ENCODE results near the gene MAOA.
"Not testable (repeated sequence)": the region's sequence is repeated elsewhere in the genome, so short reads cannot be mapped to it uniquely, and the experiment has no call there.

Gene MAOA

DNA sequence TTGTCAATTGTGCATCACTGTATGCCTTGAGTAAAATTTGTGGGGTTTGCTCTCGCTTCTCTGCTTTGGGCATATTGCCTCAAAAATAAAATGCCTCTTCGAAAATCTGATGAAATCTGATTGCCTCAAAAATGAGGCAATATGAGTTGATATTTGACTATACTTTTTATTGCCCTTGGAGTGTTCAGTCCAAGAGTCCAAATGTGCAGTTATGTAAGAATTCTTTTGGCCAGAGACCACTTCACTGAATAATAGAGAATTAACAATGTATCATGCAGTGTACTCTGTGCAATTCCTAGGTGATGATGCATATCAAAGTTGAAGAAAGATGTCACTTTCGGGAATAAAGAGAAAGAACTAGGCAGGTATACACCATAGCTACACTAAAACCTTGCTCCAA lies 8.6 kb downstream of the MAOA start:
- Histone ChIP-seq H3K9me3 (ENCODE audit: low read length) (no peaks in the 10 kb centered on the region), H3K36me3 (ENCODE audit: insufficient read depth, low read length) (no peaks in the 10 kb centered on the region), H3K4me3 (ENCODE audit: low read depth in 1 of 2, low read length in 2 of 2) (no peak overlapping the region), H3K4me1 (ENCODE audit: insufficient read depth, low read length) (peaks cover 4% of the 10 kb centered on the region), H3K27me3 (ENCODE audit: control insufficient read depth in 1 of 2, insufficient read depth in 2 of 2, low read length in 2 of 2) (no peaks in the 10 kb centered on the region), H3K27ac (ENCODE audit: low read depth, low read length) (no peak overlapping the region), H3K9ac (ENCODE audit: low read length) (no peak overlapping the region)

DNA sequence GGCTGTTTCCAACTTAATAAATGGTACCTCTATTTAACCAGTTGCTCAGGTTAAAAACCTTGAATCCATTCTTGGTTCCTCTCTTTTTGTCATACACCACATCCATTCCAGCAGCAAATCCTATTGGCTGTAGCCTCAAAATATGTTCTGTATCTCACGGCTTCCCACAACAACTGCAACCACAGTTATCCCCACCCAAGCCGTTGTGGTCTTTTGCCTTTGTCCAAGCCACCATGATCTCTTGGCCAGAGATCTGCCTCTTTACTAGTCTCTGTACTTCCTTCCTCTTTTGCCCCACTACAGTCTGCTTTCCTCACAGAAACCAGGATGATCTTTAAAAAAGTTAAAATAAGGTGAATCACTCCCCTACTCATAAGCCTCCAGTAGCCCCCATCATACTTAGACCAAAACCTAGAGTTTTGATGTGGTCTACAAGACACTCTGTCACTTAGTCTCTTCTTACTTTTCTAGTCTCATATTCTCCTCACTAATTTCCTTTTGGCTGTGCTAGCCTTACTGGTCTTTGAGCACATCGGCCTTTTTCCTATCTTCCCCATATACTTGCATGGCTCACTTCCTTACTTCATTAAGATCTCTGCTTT lies 10.3 kb downstream of the MAOA start:
- Histone ChIP-seq H3K9ac (ENCODE audit: low read length) (no peak overlapping the region), H3K4me1 (ENCODE audit: insufficient read depth, low read length) (peaks cover 4% of the 10 kb centered on the region), H3K4me3 (ENCODE audit: low read depth in 1 of 2, low read length in 2 of 2) (no peak overlapping the region), H3K27me3 (ENCODE audit: control insufficient read depth in 1 of 2, insufficient read depth in 2 of 2, low read length in 2 of 2) (no peaks in the 10 kb centered on the region), H3K27ac (ENCODE audit: low read depth, low read length) (no peak overlapping the region), H3K9me3 (ENCODE audit: low read length) (no peaks in the 10 kb centered on the region), H3K36me3 (ENCODE audit: insufficient read depth, low read length) (no peaks in the 10 kb centered on the region)

DNA sequence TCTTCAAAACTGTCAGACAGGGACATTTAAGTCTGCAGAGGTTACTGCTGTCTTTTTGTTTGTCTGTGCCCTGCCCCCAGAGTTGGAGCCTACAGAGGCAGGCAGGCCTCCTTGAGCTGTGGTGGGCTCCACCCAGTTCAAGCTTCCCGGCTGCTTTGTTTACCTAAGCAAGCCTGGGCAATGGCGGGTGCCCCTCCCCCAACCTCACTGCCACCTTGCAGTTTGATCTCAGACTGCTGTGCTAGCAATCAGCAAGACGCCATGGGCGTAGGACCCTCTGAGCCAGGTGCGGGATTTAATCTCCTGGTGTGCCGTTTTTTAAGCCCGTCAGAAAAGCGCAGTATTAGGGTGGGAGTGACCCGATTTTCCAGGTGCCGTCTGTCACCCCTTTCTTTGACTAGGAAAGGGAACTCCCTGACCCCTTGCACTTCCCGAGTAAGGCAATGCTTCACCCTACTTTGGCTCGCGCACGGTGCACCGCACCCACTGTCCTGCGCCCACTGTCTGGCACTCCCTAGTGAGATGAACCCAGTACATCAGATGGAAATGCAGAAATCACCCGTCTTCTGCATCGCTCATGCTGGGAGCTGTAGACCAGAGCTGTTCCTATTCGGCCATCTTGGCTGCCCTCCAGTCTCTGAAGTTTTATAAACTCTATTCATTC lies 20.0 kb downstream of the MAOA start:
- H3K9me3 ChIP-seq (ENCODE audit: low read length); H3K36me3 ChIP-seq (ENCODE audit: insufficient read depth, low read length); H3K27me3 ChIP-seq (ENCODE audit: control insufficient read depth in 1 of 2, insufficient read depth in 2 of 2, low read length in 2 of 2); H3K4me3 ChIP-seq (ENCODE audit: low read depth in 1 of 2, low read length in 2 of 2); H3K27ac ChIP-seq (ENCODE audit: low read depth, low read length); H3K9ac ChIP-seq (ENCODE audit: low read length): not testable (repeated sequence)
- peaks cover 19% of the 10 kb centered on the region for H3K4me1 ChIP-seq (ENCODE audit: insufficient read depth, low read length)

GRCh38 chrX:43676971-43677572 lies 21.0 kb downstream of the MAOA start:
- Histone ChIP-seq H3K27me3 (ENCODE audit: control insufficient read depth in 1 of 2, insufficient read depth in 2 of 2, low read length in 2 of 2) (no peaks in the 10 kb centered on the region), H3K27ac (ENCODE audit: low read depth, low read length) (no peak overlapping the region), H3K9ac (ENCODE audit: low read length) (no peak overlapping the region), H3K36me3 (ENCODE audit: insufficient read depth, low read length) (no peaks in the 10 kb centered on the region), H3K4me1 (ENCODE audit: insufficient read depth, low read length) (peaks cover 19% of the 10 kb centered on the region), H3K4me3 (ENCODE audit: low read depth in 1 of 2, low read length in 2 of 2) (no peak overlapping the region), H3K9me3 (ENCODE audit: low read length) (no peaks in the 10 kb centered on the region)

DNA sequence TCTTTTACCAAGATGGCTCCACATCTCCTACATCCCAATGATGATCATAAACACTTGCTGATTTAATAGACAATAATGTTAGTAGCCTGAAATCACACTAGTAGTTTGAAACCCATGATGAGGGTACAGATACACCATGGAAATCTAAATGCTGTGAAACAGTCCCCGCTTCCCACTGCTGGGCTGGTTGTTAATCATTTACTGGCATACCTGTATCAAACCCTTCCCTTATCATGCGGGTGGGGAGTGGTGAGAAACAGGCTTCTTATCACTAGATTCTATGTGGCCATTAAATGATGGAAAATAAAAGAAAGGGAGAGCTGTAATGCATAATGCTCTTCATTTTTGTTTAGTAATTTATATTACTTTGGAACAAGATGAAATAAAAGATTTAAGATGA lies 21.9 kb downstream of the MAOA start:
- Histone ChIP-seq H3K36me3 (ENCODE audit: insufficient read depth, low read length) (no peaks in the 10 kb centered on the region), H3K27me3 (ENCODE audit: control insufficient read depth in 1 of 2, insufficient read depth in 2 of 2, low read length in 2 of 2) (no peaks in the 10 kb centered on the region), H3K27ac (ENCODE audit: low read depth, low read length) (no peak overlapping the region), H3K4me3 (ENCODE audit: low read depth in 1 of 2, low read length in 2 of 2) (no peak overlapping the region), H3K9me3 (ENCODE audit: low read length) (no peaks in the 10 kb centered on the region), H3K4me1 (ENCODE audit: insufficient read depth, low read length) (peaks cover 19% of the 10 kb centered on the region), H3K9ac (ENCODE audit: low read length) (no peak overlapping the region)

DNA sequence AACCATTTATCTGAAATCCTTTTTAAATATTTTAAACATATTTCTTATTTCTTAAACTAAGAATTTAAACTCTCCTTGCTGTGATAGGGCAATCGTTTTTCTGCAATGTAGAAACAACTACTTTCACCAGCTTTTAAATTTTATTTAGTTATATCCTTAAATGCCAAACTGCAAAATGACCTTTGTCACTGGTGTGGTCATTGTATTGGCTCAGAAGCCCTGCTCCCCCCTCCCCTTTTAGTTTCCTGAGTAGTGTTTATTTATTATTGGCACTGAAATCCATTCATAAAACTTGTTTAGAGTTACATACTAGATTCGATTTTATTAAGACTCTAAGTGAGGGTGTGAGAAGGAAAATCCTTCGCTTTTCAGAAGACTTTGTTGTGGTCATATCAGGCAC lies 23.0 kb downstream of the MAOA start:
- H3K4me1 ChIP-seq (ENCODE audit: insufficient read depth, low read length): peaks cover 19% of the 10 kb centered on the region
- H3K4me3 ChIP-seq (ENCODE audit: low read depth in 1 of 2, low read length in 2 of 2): no peak overlapping the region
- H3K9ac ChIP-seq (ENCODE audit: low read length): no peak overlapping the region
- H3K27me3 ChIP-seq (ENCODE audit: control insufficient read depth in 1 of 2, insufficient read depth in 2 of 2, low read length in 2 of 2): no peaks in the 10 kb centered on the region
- no peaks in the 10 kb centered on the region for H3K36me3 ChIP-seq (ENCODE audit: insufficient read depth, low read length)
- H3K9me3 ChIP-seq (ENCODE audit: low read length): no peaks in the 10 kb centered on the region
- H3K27ac ChIP-seq (ENCODE audit: low read depth, low read length): no peak overlapping the region

GRCh38 chrX:43679778-43680177 lies 23.7 kb downstream of the MAOA start:
- Histone ChIP-seq H3K36me3 (ENCODE audit: insufficient read depth, low read length) (no peaks in the 10 kb centered on the region), H3K9me3 (ENCODE audit: low read length) (no peaks in the 10 kb centered on the region)

DNA sequence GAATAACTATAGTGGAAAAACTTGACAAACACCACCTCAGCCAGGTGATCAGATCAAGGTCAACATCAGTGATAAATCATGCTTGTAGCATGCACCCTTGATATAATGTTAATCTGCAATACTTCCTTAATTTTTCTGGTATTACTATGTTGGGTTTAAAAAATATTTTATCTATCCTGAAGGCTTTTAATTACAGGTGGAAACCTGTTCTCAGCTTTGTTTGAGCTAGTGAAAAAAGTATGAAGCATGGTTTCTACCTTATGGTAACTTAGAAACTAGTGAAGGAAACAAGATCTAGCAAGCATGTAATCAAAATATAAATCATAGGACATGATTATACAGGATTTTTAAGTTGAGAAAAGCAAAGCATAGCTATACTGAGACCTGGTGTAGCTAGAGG lies 26.6 kb downstream of the MAOA start:
- peaks cover 9% of the 10 kb centered on the region for H3K4me1 ChIP-seq (ENCODE audit: insufficient read depth, low read length)
- no peaks in the 10 kb centered on the region for H3K27me3 ChIP-seq (ENCODE audit: control insufficient read depth in 1 of 2, insufficient read depth in 2 of 2, low read length in 2 of 2)
- H3K9me3 ChIP-seq (ENCODE audit: low read length): no peaks in the 10 kb centered on the region
- no peak overlapping the region for H3K9ac ChIP-seq (ENCODE audit: low read length)
- H3K4me3 ChIP-seq (ENCODE audit: low read depth in 1 of 2, low read length in 2 of 2): no peak overlapping the region
- H3K27ac ChIP-seq (ENCODE audit: low read depth, low read length): no peak overlapping the region
- no peaks in the 10 kb centered on the region for H3K36me3 ChIP-seq (ENCODE audit: insufficient read depth, low read length)

More at GRCh38 chrX:43679778-43680177, 23.7 kb downstream of the MAOA start:
- no peaks in the 10 kb centered on the region for H3K27me3 ChIP-seq (ENCODE audit: control insufficient read depth in 1 of 2, insufficient read depth in 2 of 2, low read length in 2 of 2)
- no peak overlapping the region for H3K4me3 ChIP-seq (ENCODE audit: low read depth in 1 of 2, low read length in 2 of 2)
- H3K4me1 ChIP-seq (ENCODE audit: insufficient read depth, low read length): peaks cover 19% of the 10 kb centered on the region
- H3K9ac ChIP-seq (ENCODE audit: low read length): no peak overlapping the region
- H3K27ac ChIP-seq (ENCODE audit: low read depth, low read length): no peak overlapping the region

- Histone ChIP-seq H3K27me3 (ENCODE audit: control insufficient read depth in 1 of 2, insufficient read depth in 2 of 2, low read length in 2 of 2) (no peaks in the 10 kb centered on the region), H3K9ac (ENCODE audit: low read length) (no peak overlapping the region), H3K36me3 (ENCODE audit: insufficient read depth, low read length) (no peaks in the 10 kb centered on the region), H3K27ac (ENCODE audit: low read depth, low read length) (no peak overlapping the region), H3K9me3 (ENCODE audit: low read length) (no peaks in the 10 kb centered on the region), H3K4me1 (ENCODE audit: insufficient read depth, low read length) (peaks cover 3% of the 10 kb centered on the region), H3K4me3 (ENCODE audit: low read depth in 1 of 2, low read length in 2 of 2) (no peak overlapping the region)
Observed at GRCh38 chrX:43685221-43685620, 29.1 kb downstream of the MAOA start.

- Histone ChIP-seq H3K4me3 (ENCODE audit: low read depth in 1 of 2, low read length in 2 of 2) (no peak overlapping the region), H3K36me3 (ENCODE audit: insufficient read depth, low read length) (no peaks in the 10 kb centered on the region), H3K9me3 (ENCODE audit: low read length) (no peaks in the 10 kb centered on the region), H3K27ac (ENCODE audit: low read depth, low read length) (no peak overlapping the region), H3K27me3 (ENCODE audit: control insufficient read depth in 1 of 2, insufficient read depth in 2 of 2, low read length in 2 of 2) (no peaks in the 10 kb centered on the region), H3K4me1 (ENCODE audit: insufficient read depth, low read length) (peaks cover 16% of the 10 kb centered on the region), H3K9ac (ENCODE audit: low read length) (no peak overlapping the region)
Observed at GRCh38 chrX:43688586-43688985, 32.5 kb downstream of the MAOA start.

DNA sequence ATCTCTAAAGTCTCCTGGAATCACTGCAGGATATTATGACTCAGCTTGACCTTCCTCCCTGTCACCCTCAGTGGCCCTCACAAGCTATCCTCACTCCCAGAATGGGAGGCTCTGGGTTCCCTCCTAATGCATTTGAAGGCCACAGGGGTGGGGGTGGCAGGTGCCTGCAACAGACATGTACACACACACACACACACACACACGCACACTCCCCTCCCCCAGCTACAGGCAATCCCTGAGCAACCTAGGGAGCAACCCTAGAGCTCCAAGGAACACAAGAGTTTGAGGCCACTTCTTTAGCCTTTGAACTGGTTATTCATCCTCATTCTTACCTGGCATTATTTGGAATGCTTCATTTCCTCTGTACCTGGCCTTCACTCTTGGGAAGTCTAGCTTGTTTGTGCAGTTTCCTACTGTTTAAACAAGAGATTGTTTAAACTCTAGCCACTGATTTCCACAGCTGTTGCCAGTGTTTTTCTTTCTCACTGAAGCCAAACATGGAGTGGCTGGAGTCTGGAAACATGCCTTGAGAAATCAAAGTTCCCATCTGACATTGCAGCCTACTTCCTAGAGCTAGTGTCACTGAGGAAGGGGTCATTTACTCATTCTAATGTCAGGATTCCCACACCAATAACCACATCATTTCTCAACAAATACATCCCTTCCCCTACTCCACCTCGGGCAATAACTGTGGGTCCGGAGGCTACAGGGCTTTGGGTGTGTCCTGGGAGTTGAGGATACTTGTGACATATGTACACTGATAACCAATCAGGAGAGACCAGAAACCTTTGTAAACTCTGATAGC lies 37.7 kb downstream of the MAOA start:
- H3K9me3 ChIP-seq (ENCODE audit: low read length): no peaks in the 10 kb centered on the region
- H3K27me3 ChIP-seq (ENCODE audit: control insufficient read depth in 1 of 2, insufficient read depth in 2 of 2, low read length in 2 of 2): no peaks in the 10 kb centered on the region
- H3K27ac ChIP-seq (ENCODE audit: low read depth, low read length): no peak overlapping the region
- no peaks in the 10 kb centered on the region for H3K36me3 ChIP-seq (ENCODE audit: insufficient read depth, low read length)
- no peak overlapping the region for H3K9ac ChIP-seq (ENCODE audit: low read length)
- peaks cover 27% of the 10 kb centered on the region for H3K4me1 ChIP-seq (ENCODE audit: insufficient read depth, low read length)
- H3K4me3 ChIP-seq (ENCODE audit: low read depth in 1 of 2, low read length in 2 of 2): no peak overlapping the region

All from muscle layer of colon (tissue), 2 donors.